ENCODE measurements around the gene TPCN1.
A peak's percentile ranks its signal among the peaks of the same experiment; 100 is the strongest.

Gene TPCN1

GRCh38 chr12:113289361-113289760, 68.1 kb downstream of the TPCN1 start:
- DNase-seq, result no peak

- DNase-seq, result no peak
Observed at GRCh38 chr12:113290506-113290905, 69.2 kb downstream of the TPCN1 start.

- no peak for DNase-seq
Observed at GRCh38 chr12:113291586-113291985, 70.3 kb downstream of the TPCN1 start.

- DNase-seq, result no peak
Observed at GRCh38 chr12:113292091-113292490, 70.8 kb downstream of the TPCN1 start.

- no peak for DNase-seq
Observed at GRCh38 chr12:113292547-113292946, 71.3 kb downstream of the TPCN1 start.

- DNase-seq, result no peak
Observed at GRCh38 chr12:113293100-113293499, 71.8 kb downstream of the TPCN1 start.

- DNase-seq, result no peak
Observed at GRCh38 chr12:113295886-113296556, 74.8 kb downstream of the TPCN1 start.

- no peak for DNase-seq
Observed at GRCh38 chr12:113296557-113297213, 75.4 kb downstream of the TPCN1 start.

- DNase-seq, result no peak
Observed at GRCh38 chr12:113297214-113297587, 75.9 kb downstream of the TPCN1 start.

GRCh38 chr12:113297621-113298471, 76.6 kb downstream of the TPCN1 start:
- DNase-seq, result no peak

- DNase-seq, result no peak
Observed at GRCh38 chr12:113298472-113298817, 77.2 kb downstream of the TPCN1 start.

- DNase-seq, result no peak
Observed at GRCh38 chr12:113298861-113299545, 77.7 kb downstream of the TPCN1 start.

GRCh38 chr12:113299619-113300237, 78.5 kb downstream of the TPCN1 start:
- DNase-seq, result no peak

GRCh38 chr12:113301811-113302210, 80.5 kb downstream of the TPCN1 start:
- DNase-seq, result no peak

- no peak for DNase-seq
Observed at GRCh38 chr12:113302466-113302865, 81.2 kb downstream of the TPCN1 start.

GRCh38 chr12:113302886-113303640, 81.8 kb downstream of the TPCN1 start:
- DNase-seq, result peak; percentile 16 to 53

- no peak for DNase-seq
Observed at GRCh38 chr12:113305281-113305856, 84.1 kb downstream of the TPCN1 start.

- no peak for DNase-seq
Observed at GRCh38 chr12:113306382-113306781, 85.1 kb downstream of the TPCN1 start.

- DNase-seq, result no peak
Observed at GRCh38 chr12:113310489-113310888, 89.2 kb downstream of the TPCN1 start.

- no peak for DNase-seq
Observed at GRCh38 chr12:113314121-113314529, 92.9 kb downstream of the TPCN1 start.

- DNase-seq, result no peak
Observed at GRCh38 chr12:113315358-113315757, 94.1 kb downstream of the TPCN1 start.

GRCh38 chr12:113316155-113316554, 94.9 kb downstream of the TPCN1 start:
- no peak for DNase-seq

Data from CD4-positive, alpha-beta T cell treated with Interleukin-1 beta for 1 hour (primary cell).